Neutrophil (primary cell): ENCODE data around the gene PEX12.

ENCODE experiments used
- H3K27ac ChIP-seq: fragments of 200-600 bp; sonication (generic); 2 replicates; pipeline ENCODE4 v1.5.1; 2016; ENCODE audit warnings: mild to moderate bottlenecking, moderate library complexity
- H3K27me3 ChIP-seq: fragments of 200-600 bp; sonication (generic); 2 replicates; pipeline ENCODE4 v1.6.0; 2016; ENCODE audit warnings: mild to moderate bottlenecking
- H3K36me3 ChIP-seq: fragments of 200-600 bp; sonication (generic); 2 replicates; pipeline ENCODE4 v1.5.1; 2017
- H3K4me1 ChIP-seq, 2 experiments: fragments of 200-600 bp in 1 of 2; sonication (generic) in 1 of 2; 1 replicate in 1 of 2; 2 replicates in 1 of 2; pipeline versions ENCODE4 v1.5.1 to v1.6.1; 2013 to 2016; ENCODE audit warnings: low read depth in 1 of 2, low read length in 1 of 2, mild to moderate bottlenecking in 1 of 2, moderate library complexity in 1 of 2; ENCODE audit not compliant: control insufficient read depth in 1 of 2, insufficient read depth in 1 of 2
- H3K4me3 ChIP-seq, 2 experiments: fragments of 200-600 bp in 1 of 2; sonication (generic) in 1 of 2; 1 replicate in 1 of 2; 2 replicates in 1 of 2; pipeline ENCODE4 v1.5.1; 2013 to 2016; ENCODE audit warnings: low read depth in 1 of 2, low read length in 1 of 2, mild to moderate bottlenecking in 1 of 2, moderate library complexity in 1 of 2
- H3K9me3 ChIP-seq: fragments of 200-600 bp; sonication (generic); 2 replicates; pipeline ENCODE4 v1.5.1; 2016
- CTCF ChIP-seq: fragments of 200-600 bp; sonication (generic); IDR thresholded peaks from 2 replicates; pipeline ENCODE4 v1.5.1; 2016; ENCODE audit warnings: antibody characterized with exemption

PEX12 gene

GRCh38 chr17:35588196-35588920 lies 10.0 kb upstream of the PEX12 start:
- H3K27ac ChIP-seq, result peak overlapping the region; percentile 93

GRCh38 chr17:35587074-35587961 lies 8.9 kb upstream of the PEX12 start, which contains the start of gene AP2B1:
TSS of gene AP2B1 (plus strand) at chr17:35587322. CDS start at chr17:35594031, 6,709 bp downstream.
- H3K4me3 ChIP-seq, result peak within 1 kb of the TSS; percentile 76 to 94
- H3K4me1 ChIP-seq, result peaks cover 25 to 27% of the 10 kb centered on the region in 2 experiments
- peaks cover 24% of the 10 kb centered on the region for H3K27me3 ChIP-seq
- H3K27ac ChIP-seq, result peak within 1 kb of the TSS; percentile 93
- no peaks in the 10 kb centered on the region for H3K36me3 ChIP-seq
- peak; percentile 43 for TF ChIP-seq CTCF
- no peaks in the 10 kb centered on the region for H3K9me3 ChIP-seq

More at GRCh38 chr17:35588196-35588920, 10.0 kb upstream of the PEX12 start:
- Histone ChIP-seq H3K9me3 (no peaks in the 10 kb centered on the region), H3K4me3 (peak overlapping the region; percentile 76 to 94), H3K4me1 (peaks cover 25 to 27% of the 10 kb centered on the region in 2 experiments), H3K27me3 (peaks cover 15% of the 10 kb centered on the region), H3K36me3 (no peaks in the 10 kb centered on the region)
- no peak for TF ChIP-seq CTCF

GRCh38 chr17:35586569-35587073 lies 8.2 kb upstream of the PEX12 start:
- Histone ChIP-seq H3K27me3 (peaks cover 28% of the 10 kb centered on the region), H3K9me3 (no peaks in the 10 kb centered on the region), H3K36me3 (no peaks in the 10 kb centered on the region), H3K4me3 (peak overlapping the region; percentile 76 to 94), H3K27ac (peak overlapping the region; percentile 93), H3K4me1 (peaks cover 25 to 27% of the 10 kb centered on the region in 2 experiments)
- TF ChIP-seq CTCF, result no peak

GRCh38 chr17:35584061-35584460 lies 5.7 kb upstream of the PEX12 start:
- Histone ChIP-seq H3K36me3 (no peaks in the 10 kb centered on the region), H3K27me3 (peaks cover 28% of the 10 kb centered on the region), H3K9me3 (no peaks in the 10 kb centered on the region), H3K4me1 (peaks cover 23 to 24% of the 10 kb centered on the region in 2 experiments), H3K4me3 (no peak overlapping the region), H3K27ac (no peak overlapping the region)
- no peak for TF ChIP-seq CTCF

GRCh38 chr17:35578929-35579432 lies 610 bp upstream of the PEX12 start:
- no peak for TF ChIP-seq CTCF
- H3K4me1 ChIP-seq, result peaks cover 11 to 15% of the 10 kb centered on the region in 2 experiments
- peak overlapping the region; percentile 89 for H3K27ac ChIP-seq
- H3K27me3 ChIP-seq, result peaks cover 19% of the 10 kb centered on the region
- no peaks in the 10 kb centered on the region for H3K9me3 ChIP-seq
- H3K4me3 ChIP-seq, result peak overlapping the region; percentile 78
- H3K36me3 ChIP-seq, result peaks cover 14% of the 10 kb centered on the region
